PC-3 (cell line): ENCODE measurements around the gene RAB3IP.

Experiments
- CTCF ChIP-seq: fragments of 300-600 bp; sonication (generic); conservative IDR thresholded peaks from 2 replicates; pipeline ENCODE4 v1.5.1; 2017; ENCODE audit warnings: antibody characterized with exemption, low read depth, mild to moderate bottlenecking, low read length
- EZH2 ChIP-seq: fragments of 300-600 bp; sonication (generic); IDR thresholded peaks from one replicate; pipeline ENCODE4 v1.6.1; 2017; ENCODE audit warnings: antibody characterized with exemption, mild to moderate bottlenecking, low read length; ENCODE audit not compliant: unreplicated experiment

DNA sequence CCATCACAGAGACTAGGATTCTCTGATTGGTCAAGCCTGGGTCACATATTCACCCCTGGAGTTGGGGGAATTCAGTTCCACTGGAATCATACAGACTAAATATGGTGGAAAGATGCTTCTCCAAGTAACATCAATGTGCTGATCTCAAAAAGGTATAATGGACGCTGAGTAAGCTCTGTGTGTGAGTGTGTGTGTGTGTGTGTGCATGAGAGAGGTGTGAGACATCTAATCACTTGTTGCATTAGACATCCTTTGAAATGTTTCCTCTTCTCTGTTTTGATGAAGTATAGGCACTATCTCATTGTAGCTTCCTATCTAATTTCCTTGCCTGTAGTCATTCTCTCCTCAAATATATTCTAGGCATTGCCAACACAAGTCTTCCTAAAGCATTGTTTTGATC, 5.0 kb upstream of the RAB3IP start:
- no peak for TF ChIP-seq CTCF
- no peak for TF ChIP-seq EZH2
